ENCODE measurements around the gene PTCD1. TPM values are rescaled to one million over a fixed set of nuclear protein-coding genes. Genes with fewer than 3 reads are reported as not detected.

The PTCD1 gene
- total and polyA plus RNA-seq, 2 donors (not counting 1 experiment from before 2014, with no cell fraction given), result 2.3 to 8.1 TPM

GRCh38 chr7:99406557-99406956 is 32.0 kb downstream of the PTCD1 start:
- H3K4me3 ChIP-seq (replicated peaks in 1 of 4; ENCODE audit: control extremely low read depth in 1 of 4, insufficient read depth in 1 of 4, low read depth in 3 of 4, low read length in 4 of 4), result peak overlapping the region in 2 of 4 experiments; percentile 98 to 99

DNA sequence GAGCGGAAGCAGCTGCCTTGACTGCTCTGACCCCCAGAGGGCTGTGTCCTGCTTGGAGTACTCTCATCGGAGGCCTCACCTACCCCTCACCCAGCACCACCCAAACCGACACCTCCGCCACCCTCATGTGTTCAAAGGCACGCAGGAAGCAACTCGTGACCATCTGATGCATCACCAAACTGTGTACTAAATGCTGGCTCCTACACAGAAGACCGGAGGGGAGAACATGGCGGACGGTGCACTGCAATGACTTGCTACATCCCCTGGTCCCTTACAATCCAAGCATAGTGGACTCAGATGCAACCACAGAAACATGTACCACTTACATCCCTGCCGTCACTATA is 33.6 kb downstream of the PTCD1 start:
- no peak overlapping the region for H3K4me3 ChIP-seq (replicated peaks in 1 of 4; ENCODE audit: control extremely low read depth in 1 of 4, insufficient read depth in 1 of 4, low read depth in 3 of 4, low read length in 4 of 4)
- H3K36me3 ChIP-seq (ENCODE audit: control insufficient read depth, insufficient read depth, low read length), result peaks cover 15% of the 10 kb centered on the region
- no peak overlapping the region for H3K27ac ChIP-seq (ENCODE audit: insufficient read depth, low read length)
- H3K79me2 ChIP-seq (ENCODE audit: control insufficient read depth, insufficient read depth, low read length), result peaks cover 67% of the 10 kb centered on the region
- TF ChIP-seq, protein P1, sequence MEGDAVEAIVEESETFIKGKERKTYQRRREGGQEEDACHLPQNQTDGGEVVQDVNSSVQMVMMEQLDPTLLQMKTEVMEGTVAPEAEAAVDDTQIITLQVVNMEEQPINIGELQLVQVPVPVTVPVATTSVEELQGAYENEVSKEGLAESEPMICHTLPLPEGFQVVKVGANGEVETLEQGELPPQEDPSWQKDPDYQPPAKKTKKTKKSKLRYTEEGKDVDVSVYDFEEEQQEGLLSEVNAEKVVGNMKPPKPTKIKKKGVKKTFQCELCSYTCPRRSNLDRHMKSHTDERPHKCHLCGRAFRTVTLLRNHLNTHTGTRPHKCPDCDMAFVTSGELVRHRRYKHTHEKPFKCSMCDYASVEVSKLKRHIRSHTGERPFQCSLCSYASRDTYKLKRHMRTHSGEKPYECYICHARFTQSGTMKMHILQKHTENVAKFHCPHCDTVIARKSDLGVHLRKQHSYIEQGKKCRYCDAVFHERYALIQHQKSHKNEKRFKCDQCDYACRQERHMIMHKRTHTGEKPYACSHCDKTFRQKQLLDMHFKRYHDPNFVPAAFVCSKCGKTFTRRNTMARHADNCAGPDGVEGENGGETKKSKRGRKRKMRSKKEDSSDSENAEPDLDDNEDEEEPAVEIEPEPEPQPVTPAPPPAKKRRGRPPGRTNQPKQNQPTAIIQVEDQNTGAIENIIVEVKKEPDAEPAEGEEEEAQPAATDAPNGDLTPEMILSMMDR (conservative IDR thresholded peaks at IDR 0.05 in 1 of 2, IDR thresholded peaks at IDR 0.05 in 1 of 2; ENCODE audit: low read depth in 1 of 2, low read length in 2 of 2), result no peak
- no peak for TF ChIP-seq EZH2 (IDR thresholded peaks at IDR 0.05; ENCODE audit: low read length, missing control alignments)
- no peaks in the 10 kb centered on the region for H3K27me3 ChIP-seq (ENCODE audit: control insufficient read depth, insufficient read depth, low read length)
- no peak overlapping the region for H3K9ac ChIP-seq (ENCODE audit: insufficient read depth, low read length)
- no peaks in the 10 kb centered on the region for H3K9me3 ChIP-seq (ENCODE audit: control insufficient read depth, insufficient read depth, low read depth, low read length)
- peaks cover 13% of the 10 kb centered on the region for H3K4me1 ChIP-seq (ENCODE audit: control insufficient read depth, extremely low read depth, insufficient read depth, low read length)
- no peak overlapping the region for H2AFZ ChIP-seq (ENCODE audit: low read length)
- DNase-seq (ENCODE audit: low read depth in 2 of 2), result no peak
- H4K20me1 ChIP-seq (ENCODE audit: control insufficient read depth, extremely low read depth, insufficient read depth, low read length), result no peaks in the 10 kb centered on the region
- no peak overlapping the region for H3K4me2 ChIP-seq (ENCODE audit: extremely low read depth, insufficient read depth, low read length)

More at GRCh38 chr7:99406557-99406956, 32.0 kb downstream of the PTCD1 start:
- no peak overlapping the region for H3K9ac ChIP-seq (ENCODE audit: insufficient read depth, low read length)
- H3K36me3 ChIP-seq (ENCODE audit: control insufficient read depth, insufficient read depth, low read length), result peaks cover 10% of the 10 kb centered on the region
- H3K4me2 ChIP-seq (ENCODE audit: extremely low read depth, insufficient read depth, low read length), result peak overlapping the region; percentile 100
- no peak overlapping the region for H3K27ac ChIP-seq (ENCODE audit: insufficient read depth, low read length)
- H2AFZ ChIP-seq (ENCODE audit: low read length), result no peak overlapping the region
- H3K79me2 ChIP-seq (ENCODE audit: control insufficient read depth, insufficient read depth, low read length), result peaks cover 80% of the 10 kb centered on the region
- TF ChIP-seq, protein P1 (conservative IDR thresholded peaks at IDR 0.05 in 1 of 2, IDR thresholded peaks at IDR 0.05 in 1 of 2; ENCODE audit: low read depth in 1 of 2, low read length in 2 of 2), result no peak
- TF ChIP-seq EZH2 (IDR thresholded peaks at IDR 0.05; ENCODE audit: low read length, missing control alignments), result no peak
- no peaks in the 10 kb centered on the region for H3K27me3 ChIP-seq (ENCODE audit: control insufficient read depth, insufficient read depth, low read length)
- H3K4me1 ChIP-seq (ENCODE audit: control insufficient read depth, extremely low read depth, insufficient read depth, low read length), result peaks cover 16% of the 10 kb centered on the region
- no peak for DNase-seq (ENCODE audit: low read depth in 2 of 2)
- H4K20me1 ChIP-seq (ENCODE audit: control insufficient read depth, extremely low read depth, insufficient read depth, low read length), result no peaks in the 10 kb centered on the region
- H3K9me3 ChIP-seq (ENCODE audit: control insufficient read depth, insufficient read depth, low read depth, low read length), result no peaks in the 10 kb centered on the region

GRCh38 chr7:99404235-99404976 is 34.2 kb downstream of the PTCD1 start:
- H3K27me3 ChIP-seq (ENCODE audit: control insufficient read depth, insufficient read depth, low read length), result no peaks in the 10 kb centered on the region
- H3K9me3 ChIP-seq (ENCODE audit: control insufficient read depth, insufficient read depth, low read depth, low read length), result no peaks in the 10 kb centered on the region
- no peak overlapping the region for H3K27ac ChIP-seq (ENCODE audit: insufficient read depth, low read length)
- no peak overlapping the region for H3K4me2 ChIP-seq (ENCODE audit: extremely low read depth, insufficient read depth, low read length)
- TF ChIP-seq, protein P1 (conservative IDR thresholded peaks at IDR 0.05 in 1 of 2, IDR thresholded peaks at IDR 0.05 in 1 of 2; ENCODE audit: low read depth in 1 of 2, low read length in 2 of 2), result no peak
- TF ChIP-seq EZH2 (IDR thresholded peaks at IDR 0.05; ENCODE audit: low read length, missing control alignments), result no peak
- H3K36me3 ChIP-seq (ENCODE audit: control insufficient read depth, insufficient read depth, low read length), result peaks cover 18% of the 10 kb centered on the region
- H3K79me2 ChIP-seq (ENCODE audit: control insufficient read depth, insufficient read depth, low read length), result peaks cover 62% of the 10 kb centered on the region
- peaks cover 11% of the 10 kb centered on the region for H3K4me1 ChIP-seq (ENCODE audit: control insufficient read depth, extremely low read depth, insufficient read depth, low read length)
- H4K20me1 ChIP-seq (ENCODE audit: control insufficient read depth, extremely low read depth, insufficient read depth, low read length), result no peaks in the 10 kb centered on the region
- peak in 1 of 2 donors; percentile 33 for DNase-seq (ENCODE audit: low read depth in 2 of 2)
- no peak overlapping the region for H3K9ac ChIP-seq (ENCODE audit: insufficient read depth, low read length)
- no peak overlapping the region for H3K4me3 ChIP-seq (replicated peaks in 1 of 4; ENCODE audit: control extremely low read depth in 1 of 4, insufficient read depth in 1 of 4, low read depth in 3 of 4, low read length in 4 of 4)
- no peak overlapping the region for H2AFZ ChIP-seq (ENCODE audit: low read length)

All from fibroblast of lung (primary cell).